ENCODE data around the gene MICB.
"Not testable (repeated sequence)": the region's sequence is repeated elsewhere in the genome, so short reads cannot be mapped to it uniquely, and the experiment has no call there.

The MICB gene

GRCh38 chr6:31474871-31475286 lies 23.1 kb upstream of the MICB start:
- peak; percentile 32 for DNase-seq

GRCh38 chr6:31476515-31477139 lies 21.3 kb upstream of the MICB start:
- DNase-seq = no peak

- no peak for DNase-seq
Measured at GRCh38 chr6:31477521-31477920, 20.4 kb upstream of the MICB start.

- no peak for DNase-seq
Measured at GRCh38 chr6:31478186-31478950, 19.6 kb upstream of the MICB start.

GRCh38 chr6:31479151-31479932 lies 18.6 kb upstream of the MICB start:
- no peak for DNase-seq

- no peak for DNase-seq
Measured at GRCh38 chr6:31479933-31480535, 17.9 kb upstream of the MICB start.

- no peak for DNase-seq
Measured at GRCh38 chr6:31480574-31480973, 17.4 kb upstream of the MICB start.

- DNase-seq = no peak
Measured at GRCh38 chr6:31483392-31483791, 14.6 kb upstream of the MICB start.

GRCh38 chr6:31485055-31485454 lies 12.9 kb upstream of the MICB start:
- no peak for DNase-seq

GRCh38 chr6:31486065-31486837 lies 11.7 kb upstream of the MICB start:
- DNase-seq = not testable (repeated sequence)

- DNase-seq = not testable (repeated sequence)
Measured at GRCh38 chr6:31487674-31488073, 10.3 kb upstream of the MICB start.

- no peak for DNase-seq
Measured at GRCh38 chr6:31489086-31489485, 8.9 kb upstream of the MICB start.

- DNase-seq = no peak
Measured at GRCh38 chr6:31490115-31490873, 7.7 kb upstream of the MICB start.

- DNase-seq = not testable (repeated sequence)
Measured at GRCh38 chr6:31493550-31493874, 4.4 kb upstream of the MICB start.

GRCh38 chr6:31493875-31494694 lies 3.9 kb upstream of the MICB start:
- DNase-seq = peak; percentile 81

- DNase-seq = no peak
Measured at GRCh38 chr6:31495580-31495979, 2.4 kb upstream of the MICB start.

GRCh38 chr6:31496826-31497225 lies 1.1 kb upstream of the MICB start:
- not testable (repeated sequence) for DNase-seq

GRCh38 chr6:31498748-31499147 lies 803 bp downstream of the MICB start:
- DNase-seq = no peak

- not testable (repeated sequence) for DNase-seq
Measured at GRCh38 chr6:31499648-31500047, 1.7 kb downstream of the MICB start.

- DNase-seq = no peak
Measured at GRCh38 chr6:31502586-31502985, 4.6 kb downstream of the MICB start.

- DNase-seq = not testable (repeated sequence)
Measured at GRCh38 chr6:31509036-31509435, 11.1 kb downstream of the MICB start.

Data from CD4-positive, alpha-beta T cell treated with Interleukin-17A for 4 hours (primary cell).